Measurements from ENCODE around the gene OR10G4.

DNA sequence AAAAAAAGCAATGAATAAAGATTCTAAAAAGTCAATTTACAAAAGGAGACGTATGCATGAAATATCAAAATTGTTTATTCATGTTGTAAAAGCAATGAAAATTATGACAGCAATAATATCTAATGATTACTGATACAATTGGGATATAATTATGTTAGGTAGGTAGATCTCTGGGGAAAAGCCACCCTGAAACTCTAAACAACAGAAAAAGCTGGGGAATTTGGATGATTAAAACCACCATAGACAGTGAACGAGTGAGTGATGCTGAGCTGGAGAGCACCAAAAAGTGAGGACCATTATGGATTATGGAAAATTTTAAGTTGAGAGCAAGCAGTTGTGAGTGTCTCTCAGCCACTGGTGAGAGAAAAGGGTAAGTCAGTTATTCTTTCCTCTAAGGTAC lies 13.7 kb downstream of the OR10G4 start, which contains the start of gene OR10G8:
- TF ChIP-seq SETDB1 (CRISPR knock-in tag; IDR thresholded peaks at IDR 0.05; ENCODE audit: borderline replicate concordance) (no peak), ARNTL (CRISPR knock-in tag; IDR thresholded peaks at IDR 0.05) (no peak), CTCF (CRISPR knock-in tag; IDR thresholded peaks at IDR 0.05) (no peak), NFRKB (IDR thresholded peaks at IDR 0.05) (no peak), NFKBIZ (CRISPR knock-in tag; IDR thresholded peaks at IDR 0.05) (no peak), TAF15 (IDR thresholded peaks at IDR 0.05; ENCODE audit: low read depth, low read length, poor library complexity, severe bottlenecking) (no peak), ZZZ3 (CRISPR knock-in tag; IDR thresholded peaks at IDR 0.05; ENCODE audit: borderline replicate concordance) (no peak), NFIC (IDR thresholded peaks at IDR 0.05; ENCODE audit: low read length) (no peak), POLR2A (IDR thresholded peaks at IDR 0.05; ENCODE audit: insufficient read depth in 1 of 2, low read depth in 2 of 2, low read length in 2 of 2) (no peak)
- TF ChIP-seq, protein P1, sequence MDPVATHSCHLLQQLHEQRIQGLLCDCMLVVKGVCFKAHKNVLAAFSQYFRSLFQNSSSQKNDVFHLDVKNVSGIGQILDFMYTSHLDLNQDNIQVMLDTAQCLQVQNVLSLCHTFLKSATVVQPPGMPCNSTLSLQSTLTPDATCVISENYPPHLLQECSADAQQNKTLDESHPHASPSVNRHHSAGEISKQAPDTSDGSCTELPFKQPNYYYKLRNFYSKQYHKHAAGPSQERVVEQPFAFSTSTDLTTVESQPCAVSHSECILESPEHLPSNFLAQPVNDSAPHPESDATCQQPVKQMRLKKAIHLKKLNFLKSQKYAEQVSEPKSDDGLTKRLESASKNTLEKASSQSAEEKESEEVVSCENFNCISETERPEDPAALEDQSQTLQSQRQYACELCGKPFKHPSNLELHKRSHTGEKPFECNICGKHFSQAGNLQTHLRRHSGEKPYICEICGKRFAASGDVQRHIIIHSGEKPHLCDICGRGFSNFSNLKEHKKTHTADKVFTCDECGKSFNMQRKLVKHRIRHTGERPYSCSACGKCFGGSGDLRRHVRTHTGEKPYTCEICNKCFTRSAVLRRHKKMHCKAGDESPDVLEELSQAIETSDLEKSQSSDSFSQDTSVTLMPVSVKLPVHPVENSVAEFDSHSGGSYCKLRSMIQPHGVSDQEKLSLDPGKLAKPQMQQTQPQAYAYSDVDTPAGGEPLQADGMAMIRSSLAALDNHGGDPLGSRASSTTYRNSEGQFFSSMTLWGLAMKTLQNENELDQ (CRISPR knock-in tag; IDR thresholded peaks at IDR 0.05; ENCODE audit: borderline replicate concordance): no peak

All from HepG2 (cell line).